Calu3 (cell line): ENCODE results near the gene KDM3A. TPM values are rescaled to one million over a fixed set of nuclear protein-coding genes. Genes with fewer than 3 reads are reported as not detected.

ENCODE experiments used
- BruUV-seq: library from RNA; stranded (reverse); fragments of 400-500 nt; replicated peaks from 2 replicates; lab custom pipeline; 2021; lab: Mats Ljungman, UMichigan
- CTCF ChIA-PET: fragments of 300-600 bp; sonication (Branson Sonifier 250); formaldehyde crosslinking; loops from one replicate; lab custom pipeline; 2022; ENCODE audit warnings: antibody characterized with exemption; lab: Charles Lee
- DNase-seq: peaks from one replicate; pipeline ENCODE4 v3.0.0; 2022
- H3K27ac Mint-ChIP-seq: one replicate; pipeline ENCODE4 v1.8.0; 2022; ENCODE audit warnings: mixed read lengths; ENCODE audit not compliant: unreplicated experiment
- H3K27me3 Mint-ChIP-seq: one replicate; pipeline ENCODE4 v1.8.0; 2022; ENCODE audit warnings: mixed read lengths; ENCODE audit not compliant: unreplicated experiment
- H3K36me3 Mint-ChIP-seq: one replicate; pipeline ENCODE4 v1.8.0; 2022; ENCODE audit warnings: mild to moderate bottlenecking, moderate library complexity, mixed read lengths; ENCODE audit not compliant: insufficient read depth, unreplicated experiment
- H3K4me1 Mint-ChIP-seq: one replicate; pipeline ENCODE4 v1.8.0; 2022; ENCODE audit warnings: mild to moderate bottlenecking, low read depth, mixed read lengths; ENCODE audit not compliant: unreplicated experiment
- H3K4me3 Mint-ChIP-seq: one replicate; pipeline ENCODE4 v1.8.0; 2022; ENCODE audit warnings: mild to moderate bottlenecking, low read depth, moderate library complexity, mixed read lengths; ENCODE audit not compliant: unreplicated experiment
- H3K9me3 Mint-ChIP-seq: one replicate; pipeline ENCODE4 v1.8.0; 2022; ENCODE audit warnings: low read depth, mixed read lengths; ENCODE audit not compliant: unreplicated experiment
- intact Hi-C: fragments of 100-400 bp; cut with micrococcal nuclease; formaldehyde crosslinking; loops from one replicate; pipeline ENCODE4 v1.10.0; 2022; ENCODE audit not compliant: unreplicated experiment
- total RNA-seq: library from RNA; stranded (reverse); gene quantifications from 2 replicates; pipeline ENCODE4 v1.2.3, GENCODE V29; 2022
- TF ChIP-seq, protein P1 (sequence below): fragments of 200-600 bp; IDR thresholded peaks from one replicate; pipeline ENCODE4 v1.8.0; 2022; ENCODE audit warnings: antibody characterized with exemption; ENCODE audit not compliant: unreplicated experiment

KDM3A gene
- total RNA-seq, 1 experiment from 2014 or later = 37.8 TPM

DNA sequence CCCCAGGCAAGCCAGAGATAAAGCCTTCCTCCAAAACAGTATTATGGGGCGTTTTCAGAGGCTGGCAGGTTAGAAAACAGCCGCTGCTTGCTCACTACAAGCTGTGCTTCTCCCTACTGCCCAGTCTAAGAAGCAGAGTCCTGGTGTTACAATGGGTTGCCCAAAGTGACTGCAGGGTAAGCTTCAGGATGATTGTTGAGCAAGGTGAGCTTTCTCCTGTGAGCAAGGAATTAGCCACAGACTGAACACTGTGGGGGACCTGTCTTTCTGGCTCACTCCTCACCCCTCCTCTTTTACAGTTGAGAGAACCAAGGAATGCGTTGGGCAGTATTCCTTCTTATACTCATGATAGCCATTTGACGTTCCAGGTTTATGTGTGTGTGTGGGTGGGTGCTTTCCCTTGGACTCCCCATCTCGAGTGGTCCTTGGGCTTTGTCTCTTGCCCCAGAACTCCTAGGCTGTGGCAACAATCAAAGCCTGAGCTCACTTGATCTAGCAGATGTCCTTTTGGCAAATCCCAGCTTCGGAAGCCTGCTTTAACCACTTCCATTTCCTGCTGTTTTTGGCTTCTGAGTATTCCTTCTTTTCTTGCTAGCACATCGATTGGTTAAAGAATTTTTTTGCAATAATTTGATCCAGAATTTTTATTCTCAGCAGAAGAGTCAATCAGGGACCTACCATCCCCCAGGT is 47.5 kb downstream of the KDM3A start:
- CTCF ChIA-PET = no interaction called here
- no TSS peak for BruUV-seq
- Mint-ChIP-seq H3K27me3 (no peaks in the 10 kb centered on the region), H3K27ac (no peak overlapping the region), H3K9me3 (no peaks in the 10 kb centered on the region), H3K4me1 (no peaks in the 10 kb centered on the region), H3K4me3 (no peak overlapping the region), H3K36me3 (peaks cover 42% of the 10 kb centered on the region)
- DNase-seq = no peak
- TF ChIP-seq, protein P1, sequence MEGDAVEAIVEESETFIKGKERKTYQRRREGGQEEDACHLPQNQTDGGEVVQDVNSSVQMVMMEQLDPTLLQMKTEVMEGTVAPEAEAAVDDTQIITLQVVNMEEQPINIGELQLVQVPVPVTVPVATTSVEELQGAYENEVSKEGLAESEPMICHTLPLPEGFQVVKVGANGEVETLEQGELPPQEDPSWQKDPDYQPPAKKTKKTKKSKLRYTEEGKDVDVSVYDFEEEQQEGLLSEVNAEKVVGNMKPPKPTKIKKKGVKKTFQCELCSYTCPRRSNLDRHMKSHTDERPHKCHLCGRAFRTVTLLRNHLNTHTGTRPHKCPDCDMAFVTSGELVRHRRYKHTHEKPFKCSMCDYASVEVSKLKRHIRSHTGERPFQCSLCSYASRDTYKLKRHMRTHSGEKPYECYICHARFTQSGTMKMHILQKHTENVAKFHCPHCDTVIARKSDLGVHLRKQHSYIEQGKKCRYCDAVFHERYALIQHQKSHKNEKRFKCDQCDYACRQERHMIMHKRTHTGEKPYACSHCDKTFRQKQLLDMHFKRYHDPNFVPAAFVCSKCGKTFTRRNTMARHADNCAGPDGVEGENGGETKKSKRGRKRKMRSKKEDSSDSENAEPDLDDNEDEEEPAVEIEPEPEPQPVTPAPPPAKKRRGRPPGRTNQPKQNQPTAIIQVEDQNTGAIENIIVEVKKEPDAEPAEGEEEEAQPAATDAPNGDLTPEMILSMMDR = no peak
- intact Hi-C loops = no loop called here

DNA sequence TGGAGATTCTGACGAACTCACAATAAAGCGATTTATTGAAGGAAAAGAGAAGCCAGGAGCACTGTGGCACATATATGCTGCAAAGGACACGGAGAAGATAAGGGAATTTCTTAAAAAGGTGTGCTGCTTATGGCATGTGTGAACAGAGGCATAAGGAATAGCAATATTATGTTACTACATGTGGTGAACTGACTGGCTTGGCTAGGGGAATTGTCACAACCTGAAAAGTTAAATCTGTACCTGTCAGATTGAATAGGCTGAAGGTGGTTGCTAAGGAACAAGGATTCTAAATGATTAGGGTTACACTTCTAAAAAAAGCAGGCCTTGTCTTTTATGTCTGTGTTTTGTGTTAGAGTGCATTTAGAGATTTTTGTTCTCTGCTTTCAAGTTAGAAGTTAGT is 48.4 kb downstream of the KDM3A start:
- Mint-ChIP-seq H3K4me3 (no peak overlapping the region), H3K27me3 (no peaks in the 10 kb centered on the region), H3K27ac (no peak overlapping the region), H3K9me3 (no peaks in the 10 kb centered on the region), H3K4me1 (no peaks in the 10 kb centered on the region), H3K36me3 (peaks cover 34% of the 10 kb centered on the region)
- DNase-seq = no peak
- CTCF ChIA-PET = no interaction called here
- no TSS peak for BruUV-seq
- intact Hi-C loops = no loop called here
- TF ChIP-seq, protein P1 = no peak

DNA sequence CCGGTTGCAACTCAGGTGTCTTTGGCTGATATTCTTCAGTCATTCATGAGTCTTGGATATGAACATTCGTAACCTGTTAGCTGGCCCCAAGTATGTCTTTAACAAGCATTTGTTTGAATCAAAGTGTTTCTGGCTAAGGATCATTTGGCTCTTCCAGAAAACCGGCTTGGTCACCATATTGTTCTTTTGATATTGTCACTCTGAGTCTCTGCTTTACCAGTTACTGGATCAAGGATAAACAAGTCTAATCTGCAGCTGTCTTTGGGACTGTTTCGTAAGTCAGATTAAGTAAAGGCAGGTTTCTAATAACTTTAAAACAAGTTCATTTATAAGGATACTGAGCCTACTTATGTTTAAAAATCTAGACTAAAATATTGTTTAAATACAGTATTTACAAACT is 49.1 kb downstream of the KDM3A start:
- intact Hi-C loops = no loop called here
- no peaks in the 10 kb centered on the region for H3K27me3 Mint-ChIP-seq
- no TSS peak for BruUV-seq
- DNase-seq = no peak
- H3K4me1 Mint-ChIP-seq = no peaks in the 10 kb centered on the region
- TF ChIP-seq, protein P1 = no peak
- peaks cover 33% of the 10 kb centered on the region for H3K36me3 Mint-ChIP-seq
- CTCF ChIA-PET = no interaction called here
- no peak overlapping the region for H3K27ac Mint-ChIP-seq
- H3K9me3 Mint-ChIP-seq = no peaks in the 10 kb centered on the region
- no peak overlapping the region for H3K4me3 Mint-ChIP-seq

DNA sequence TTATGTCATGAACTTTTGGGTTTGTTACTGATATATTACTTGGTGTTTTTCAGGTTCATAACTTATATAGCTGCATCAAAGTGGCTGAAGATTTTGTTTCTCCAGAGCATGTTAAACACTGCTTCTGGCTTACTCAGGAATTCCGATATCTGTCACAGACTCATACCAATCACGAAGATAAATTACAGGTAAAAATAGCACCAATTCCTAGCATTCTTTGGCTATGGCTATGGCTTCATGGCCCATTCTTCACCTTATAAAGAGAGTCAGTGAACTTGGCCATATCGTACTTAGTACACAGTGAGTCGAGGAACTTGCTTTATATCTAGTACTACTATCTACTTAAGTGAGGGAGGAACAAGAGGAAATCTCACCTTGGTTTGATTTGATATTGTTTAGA is 49.9 kb downstream of the KDM3A start:
- DNase-seq = no peak
- H3K4me1 Mint-ChIP-seq = no peaks in the 10 kb centered on the region
- no peak overlapping the region for H3K4me3 Mint-ChIP-seq
- H3K27ac Mint-ChIP-seq = no peak overlapping the region
- peaks cover 29% of the 10 kb centered on the region for H3K36me3 Mint-ChIP-seq
- no peaks in the 10 kb centered on the region for H3K9me3 Mint-ChIP-seq
- intact Hi-C loops = no loop called here
- CTCF ChIA-PET = no interaction called here
- H3K27me3 Mint-ChIP-seq = no peaks in the 10 kb centered on the region
- no TSS peak for BruUV-seq
- TF ChIP-seq, protein P1 = no peak
